ENCODE data around the gene GOT1. TPM values are rescaled to one million over a fixed set of nuclear protein-coding genes. Genes with fewer than 3 reads are reported as not detected.

Gene GOT1
- total RNA-seq, 1 donor from 2014 or later, result 609 TPM

DNA sequence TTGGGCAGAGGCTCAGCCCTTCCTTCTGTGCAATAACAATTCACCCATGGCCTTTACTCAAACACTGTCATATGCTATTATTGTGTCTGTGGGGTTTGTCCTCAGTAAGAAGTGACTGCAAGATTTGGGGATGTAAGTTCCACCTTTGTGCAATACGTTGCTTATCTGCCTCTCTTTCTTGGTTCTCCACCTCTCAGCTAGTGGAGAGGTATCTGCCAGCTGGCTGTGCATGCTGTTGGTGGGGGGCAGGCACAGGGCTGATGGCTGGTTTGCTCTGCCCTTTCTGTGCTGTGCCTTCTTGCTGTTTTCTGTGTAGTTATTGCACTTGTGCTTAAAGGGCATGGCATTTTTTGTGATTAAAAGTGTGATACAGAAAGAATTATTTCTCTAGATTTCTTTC is 65.1 kb downstream of the GOT1 start:
- Histone ChIP-seq H3K4me1 (no peaks in the 10 kb centered on the region), H3K9me3 (replicated peaks) (no peaks in the 10 kb centered on the region), H3K4me3 (no peak overlapping the region), H3K27ac (replicated peaks) (no peak overlapping the region), H3K36me3 (no peaks in the 10 kb centered on the region), H3K27me3 (ENCODE audit: low read depth) (peaks cover 14% of the 10 kb centered on the region)
- TF ChIP-seq, protein P1, sequence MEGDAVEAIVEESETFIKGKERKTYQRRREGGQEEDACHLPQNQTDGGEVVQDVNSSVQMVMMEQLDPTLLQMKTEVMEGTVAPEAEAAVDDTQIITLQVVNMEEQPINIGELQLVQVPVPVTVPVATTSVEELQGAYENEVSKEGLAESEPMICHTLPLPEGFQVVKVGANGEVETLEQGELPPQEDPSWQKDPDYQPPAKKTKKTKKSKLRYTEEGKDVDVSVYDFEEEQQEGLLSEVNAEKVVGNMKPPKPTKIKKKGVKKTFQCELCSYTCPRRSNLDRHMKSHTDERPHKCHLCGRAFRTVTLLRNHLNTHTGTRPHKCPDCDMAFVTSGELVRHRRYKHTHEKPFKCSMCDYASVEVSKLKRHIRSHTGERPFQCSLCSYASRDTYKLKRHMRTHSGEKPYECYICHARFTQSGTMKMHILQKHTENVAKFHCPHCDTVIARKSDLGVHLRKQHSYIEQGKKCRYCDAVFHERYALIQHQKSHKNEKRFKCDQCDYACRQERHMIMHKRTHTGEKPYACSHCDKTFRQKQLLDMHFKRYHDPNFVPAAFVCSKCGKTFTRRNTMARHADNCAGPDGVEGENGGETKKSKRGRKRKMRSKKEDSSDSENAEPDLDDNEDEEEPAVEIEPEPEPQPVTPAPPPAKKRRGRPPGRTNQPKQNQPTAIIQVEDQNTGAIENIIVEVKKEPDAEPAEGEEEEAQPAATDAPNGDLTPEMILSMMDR (IDR thresholded peaks at IDR 0.05; ENCODE audit: borderline replicate concordance), result no peak
- intact Hi-C loops (cut with micrococcal nuclease), result no loop called here
- no peak for DNase-seq

DNA sequence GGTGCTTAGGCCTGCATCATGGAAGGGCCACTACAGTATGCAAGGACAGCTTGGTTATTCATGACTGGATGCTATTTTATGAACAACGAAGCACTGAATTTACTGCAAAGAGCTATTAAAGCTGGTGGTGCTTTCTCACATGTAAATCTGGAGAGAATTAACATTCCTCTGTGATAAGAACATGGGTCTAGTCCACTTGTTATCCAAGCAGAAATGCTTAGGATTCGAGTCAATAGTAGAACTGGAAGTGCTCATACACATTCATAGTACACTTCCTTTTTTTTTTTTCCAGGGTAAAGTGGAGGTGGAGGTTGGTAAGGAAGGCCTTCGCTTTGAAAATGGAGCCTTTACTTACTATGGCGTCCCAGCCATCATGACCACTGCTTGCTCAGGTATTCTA is 66.3 kb downstream of the GOT1 start:
- Histone ChIP-seq H3K36me3 (no peaks in the 10 kb centered on the region), H3K27ac (replicated peaks) (no peak overlapping the region), H3K27me3 (ENCODE audit: low read depth) (peaks cover 11% of the 10 kb centered on the region), H3K4me1 (no peaks in the 10 kb centered on the region), H3K4me3 (no peak overlapping the region), H3K9me3 (replicated peaks) (no peaks in the 10 kb centered on the region)
- TF ChIP-seq, protein P1 (IDR thresholded peaks at IDR 0.05; ENCODE audit: borderline replicate concordance), result no peak
- intact Hi-C loops (cut with micrococcal nuclease), result no loop called here
- DNase-seq, result no peak

DNA sequence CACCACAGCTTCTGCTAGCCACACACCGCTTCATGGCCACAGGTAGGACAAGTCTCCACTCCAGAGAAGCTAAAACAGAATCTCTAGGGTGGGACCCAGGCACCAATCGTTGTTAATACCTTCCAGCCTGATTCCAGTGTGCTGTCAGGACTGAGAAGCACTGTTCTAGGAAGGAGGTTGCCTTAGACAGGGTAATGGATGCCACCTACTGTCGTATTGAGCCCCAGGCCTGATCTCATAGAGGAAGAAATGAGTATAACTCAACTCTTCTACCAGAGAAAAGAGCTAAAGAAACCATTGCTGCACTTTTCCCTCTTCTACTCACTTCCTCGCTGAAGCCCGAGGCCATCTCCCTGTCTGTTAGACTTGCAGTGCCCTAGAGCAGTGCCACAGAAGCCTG is 69.5 kb downstream of the GOT1 start:
- H3K4me1 ChIP-seq, result no peaks in the 10 kb centered on the region
- H3K9me3 ChIP-seq (replicated peaks), result no peaks in the 10 kb centered on the region
- H3K27ac ChIP-seq (replicated peaks), result no peak overlapping the region
- H3K4me3 ChIP-seq, result no peak overlapping the region
- no peak for DNase-seq
- intact Hi-C loops (cut with micrococcal nuclease), result no loop called here
- H3K27me3 ChIP-seq (ENCODE audit: low read depth), result peaks cover 23% of the 10 kb centered on the region
- TF ChIP-seq, protein P1 (IDR thresholded peaks at IDR 0.05; ENCODE audit: borderline replicate concordance), result no peak
- H3K36me3 ChIP-seq, result no peaks in the 10 kb centered on the region

DNA sequence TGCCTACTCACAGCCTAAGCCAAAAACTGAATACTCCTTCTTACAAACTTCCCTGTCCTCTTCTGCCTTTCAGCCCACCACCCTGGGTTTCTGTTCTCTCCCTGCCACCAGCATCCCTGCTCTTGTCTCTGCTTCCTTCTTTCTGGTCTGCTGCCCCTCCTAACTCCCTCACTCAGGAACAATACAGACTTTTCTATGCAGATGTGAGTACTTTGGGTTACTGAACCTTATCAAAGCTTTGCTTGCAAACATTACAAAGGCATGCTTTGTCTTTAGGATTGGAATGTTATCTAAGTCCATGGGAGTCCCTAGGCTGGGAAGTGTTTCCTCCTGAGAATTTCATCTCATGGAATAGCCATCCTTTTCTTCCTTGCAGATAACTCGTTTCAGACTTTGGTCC is 72.3 kb downstream of the GOT1 start:
- Histone ChIP-seq H3K4me1 (no peaks in the 10 kb centered on the region), H3K4me3 (no peak overlapping the region), H3K27me3 (ENCODE audit: low read depth) (peaks cover 31% of the 10 kb centered on the region), H3K9me3 (replicated peaks) (no peaks in the 10 kb centered on the region), H3K36me3 (no peaks in the 10 kb centered on the region), H3K27ac (replicated peaks) (no peak overlapping the region)
- no peak for DNase-seq
- intact Hi-C loops (cut with micrococcal nuclease), result no loop called here
- TF ChIP-seq, protein P1 (IDR thresholded peaks at IDR 0.05; ENCODE audit: borderline replicate concordance), result no peak

DNA sequence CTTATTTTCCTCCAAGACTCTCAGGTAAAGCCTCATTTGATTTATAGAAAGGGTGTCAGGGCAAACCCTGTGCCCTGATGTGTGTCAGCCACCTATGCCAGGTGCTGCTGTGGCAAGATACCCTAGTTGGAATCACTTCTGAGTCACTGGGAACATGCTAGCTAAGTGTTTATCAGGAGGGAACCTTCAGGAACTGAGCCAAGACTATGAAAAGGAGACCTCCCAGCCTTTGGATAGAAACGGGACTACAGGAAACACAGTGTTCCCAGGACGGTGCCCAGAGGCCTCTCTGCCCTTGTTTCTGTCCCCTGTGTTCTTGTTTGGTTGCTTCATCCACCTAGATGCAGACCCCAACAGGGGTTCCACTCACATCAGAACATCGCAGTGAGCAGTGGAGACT is 72.7 kb downstream of the GOT1 start:
- no peaks in the 10 kb centered on the region for H3K9me3 ChIP-seq (replicated peaks)
- no peaks in the 10 kb centered on the region for H3K36me3 ChIP-seq
- H3K27ac ChIP-seq (replicated peaks), result no peak overlapping the region
- H3K4me1 ChIP-seq, result no peaks in the 10 kb centered on the region
- no peak overlapping the region for H3K4me3 ChIP-seq
- DNase-seq, result no peak
- TF ChIP-seq, protein P1 (IDR thresholded peaks at IDR 0.05; ENCODE audit: borderline replicate concordance), result no peak
- peaks cover 35% of the 10 kb centered on the region for H3K27me3 ChIP-seq (ENCODE audit: low read depth)
- intact Hi-C loops (cut with micrococcal nuclease), result no loop called here

DNA sequence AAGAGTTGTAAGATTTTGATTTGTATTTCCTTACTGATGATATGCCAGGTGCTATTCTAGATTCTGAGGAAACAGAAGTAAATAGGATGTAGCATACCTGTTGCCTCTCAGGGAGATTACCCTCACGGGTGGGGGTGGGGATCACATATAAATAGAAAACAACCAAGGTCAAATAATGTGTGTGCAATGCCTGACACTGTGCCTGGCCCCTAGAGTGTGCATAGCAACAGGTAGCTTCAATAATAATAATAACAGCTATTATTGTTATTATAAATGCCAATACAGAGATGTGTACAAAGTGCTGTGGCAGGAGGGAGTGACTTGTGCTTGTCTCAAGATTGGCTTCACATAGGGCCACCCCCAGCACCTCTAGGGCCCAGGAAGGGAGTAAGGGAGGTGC is 77.2 kb downstream of the GOT1 start:
- no peak overlapping the region for H3K27ac ChIP-seq (replicated peaks)
- no peaks in the 10 kb centered on the region for H3K9me3 ChIP-seq (replicated peaks)
- no peak for DNase-seq
- H3K4me1 ChIP-seq, result no peaks in the 10 kb centered on the region
- intact Hi-C loops (cut with micrococcal nuclease), result no loop called here
- no peak overlapping the region for H3K4me3 ChIP-seq
- H3K27me3 ChIP-seq (ENCODE audit: low read depth), result peaks cover 44% of the 10 kb centered on the region
- H3K36me3 ChIP-seq, result no peaks in the 10 kb centered on the region
- TF ChIP-seq, protein P1 (IDR thresholded peaks at IDR 0.05; ENCODE audit: borderline replicate concordance), result no peak
